ENCODE results near the gene ZSCAN29. TPM values are rescaled to one million over a fixed set of nuclear protein-coding genes. Genes with fewer than 3 reads are reported as not detected.
A peak's percentile ranks its signal among the peaks of the same experiment; 100 is the strongest.

The ZSCAN29 gene
- total RNA-seq, 3 donors from 2014 or later (not counting 1 experiment from before 2014, with no cell fraction given) = 26.5 to 38.3 (median 34.2) TPM

DNA sequence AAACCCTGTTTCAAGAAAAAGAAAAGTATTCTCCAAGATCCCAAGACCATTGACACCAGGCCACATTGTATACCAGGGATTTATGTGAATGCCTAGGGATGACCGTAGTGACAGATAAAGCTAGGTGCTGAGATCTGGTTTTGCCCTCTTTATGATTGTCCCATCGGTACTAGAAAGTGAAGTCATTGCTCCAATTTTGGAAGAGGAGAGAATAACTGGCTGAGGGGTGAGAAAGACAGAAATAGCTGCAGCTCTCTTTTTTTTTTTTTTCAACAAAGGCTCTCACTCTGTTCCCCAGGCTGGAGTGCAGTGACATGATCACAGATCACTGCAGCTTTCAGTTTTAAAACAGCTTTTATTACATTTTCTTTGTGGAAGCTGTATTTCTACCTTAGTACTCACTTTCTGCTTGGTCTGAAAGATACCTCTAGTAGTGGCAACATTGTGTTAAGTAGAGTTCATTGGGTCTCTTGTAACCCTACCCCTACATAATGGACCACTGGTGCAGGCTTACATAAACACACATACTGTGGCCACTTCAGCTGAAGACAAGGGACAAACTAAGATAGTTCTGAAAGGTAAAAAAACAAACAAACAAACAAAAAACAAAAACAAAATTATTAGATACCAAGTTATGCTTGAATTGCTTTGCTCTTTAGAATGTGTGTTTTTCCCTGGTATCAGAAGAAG lies 18.0 kb downstream of the ZSCAN29 start:
- Histone ChIP-seq H3K27me3 (ENCODE audit: control insufficient read depth, insufficient read depth, low read length) (no peaks in the 10 kb centered on the region), H3K27ac (ENCODE audit: low read length) (no peak overlapping the region), H3K36me3 (ENCODE audit: control insufficient read depth, insufficient read depth, low read length) (peaks cover 6% of the 10 kb centered on the region), H3K4me1 (ENCODE audit: control insufficient read depth, insufficient read depth, low read length) (no peaks in the 10 kb centered on the region), H3K9me3 (ENCODE audit: control insufficient read depth, insufficient read depth, low read length) (no peaks in the 10 kb centered on the region), H3K4me3 (ENCODE audit: low read length) (no peak overlapping the region)
- Mint-ChIP-seq H3K27ac (no peak overlapping the region), H3K36me3 (no peaks in the 10 kb centered on the region), H3K4me1 (no peaks in the 10 kb centered on the region), H3K9me3 (no peaks in the 10 kb centered on the region), H3K27me3 (ENCODE audit: low read depth in 2 of 2) (no peaks in the 10 kb centered on the region), H3K4me3 (no peak overlapping the region)
- intact Hi-C loops (cut with micrococcal nuclease) = no loop called here
- WGBS (ENCODE audit: insufficient coverage) = 86% methylated on average over 2 of the region's 2 CpGs
- DNase-seq (no peak), ATAC-seq (no peak)
- TF ChIP-seq, protein P1, sequence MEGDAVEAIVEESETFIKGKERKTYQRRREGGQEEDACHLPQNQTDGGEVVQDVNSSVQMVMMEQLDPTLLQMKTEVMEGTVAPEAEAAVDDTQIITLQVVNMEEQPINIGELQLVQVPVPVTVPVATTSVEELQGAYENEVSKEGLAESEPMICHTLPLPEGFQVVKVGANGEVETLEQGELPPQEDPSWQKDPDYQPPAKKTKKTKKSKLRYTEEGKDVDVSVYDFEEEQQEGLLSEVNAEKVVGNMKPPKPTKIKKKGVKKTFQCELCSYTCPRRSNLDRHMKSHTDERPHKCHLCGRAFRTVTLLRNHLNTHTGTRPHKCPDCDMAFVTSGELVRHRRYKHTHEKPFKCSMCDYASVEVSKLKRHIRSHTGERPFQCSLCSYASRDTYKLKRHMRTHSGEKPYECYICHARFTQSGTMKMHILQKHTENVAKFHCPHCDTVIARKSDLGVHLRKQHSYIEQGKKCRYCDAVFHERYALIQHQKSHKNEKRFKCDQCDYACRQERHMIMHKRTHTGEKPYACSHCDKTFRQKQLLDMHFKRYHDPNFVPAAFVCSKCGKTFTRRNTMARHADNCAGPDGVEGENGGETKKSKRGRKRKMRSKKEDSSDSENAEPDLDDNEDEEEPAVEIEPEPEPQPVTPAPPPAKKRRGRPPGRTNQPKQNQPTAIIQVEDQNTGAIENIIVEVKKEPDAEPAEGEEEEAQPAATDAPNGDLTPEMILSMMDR (IDR thresholded peaks at IDR 0.05) = no peak

DNA sequence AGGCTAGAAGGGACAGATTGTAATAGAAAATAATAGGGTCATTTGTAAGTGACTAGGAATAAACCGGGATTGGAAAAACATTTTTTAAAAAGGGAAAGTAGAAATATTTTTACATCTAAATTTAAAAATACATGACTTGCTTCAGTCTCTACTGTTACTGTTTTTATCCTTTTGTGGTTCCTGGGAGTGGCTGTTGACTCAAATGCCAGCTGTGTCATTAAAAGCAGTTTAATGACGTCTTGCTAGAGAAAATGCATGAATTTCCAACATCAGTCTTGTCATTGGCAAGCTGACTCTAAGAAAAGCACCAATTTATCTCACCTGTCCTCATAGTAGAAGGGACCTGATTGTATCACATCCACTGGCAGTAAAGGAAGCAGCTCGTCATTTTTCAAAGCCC lies 23.7 kb downstream of the ZSCAN29 start:
- TF ChIP-seq, protein P1 (IDR thresholded peaks at IDR 0.05) = no peak
- H3K9me3 Mint-ChIP-seq = no peaks in the 10 kb centered on the region
- H3K27ac Mint-ChIP-seq = no peak overlapping the region
- no peaks in the 10 kb centered on the region for H3K9me3 ChIP-seq (ENCODE audit: control insufficient read depth, insufficient read depth, low read length)
- H3K4me3 ChIP-seq (ENCODE audit: low read length) = no peak overlapping the region
- intact Hi-C loops (cut with micrococcal nuclease) = no loop called here
- no peaks in the 10 kb centered on the region for H3K27me3 Mint-ChIP-seq (ENCODE audit: low read depth in 2 of 2)
- no peak overlapping the region for H3K4me3 Mint-ChIP-seq
- H3K4me1 ChIP-seq (ENCODE audit: control insufficient read depth, insufficient read depth, low read length) = no peaks in the 10 kb centered on the region
- H3K4me1 Mint-ChIP-seq = no peaks in the 10 kb centered on the region
- peaks cover 6% of the 10 kb centered on the region for H3K36me3 ChIP-seq (ENCODE audit: control insufficient read depth, insufficient read depth, low read length)
- DNase-seq (no peak), ATAC-seq (no peak)
- H3K27ac ChIP-seq (ENCODE audit: low read length) = no peak overlapping the region
- H3K36me3 Mint-ChIP-seq = no peaks in the 10 kb centered on the region
- H3K27me3 ChIP-seq (ENCODE audit: control insufficient read depth, insufficient read depth, low read length) = no peaks in the 10 kb centered on the region
- 88% methylated on average over 2 of the region's 3 CpGs for WGBS (ENCODE audit: insufficient coverage)

DNA sequence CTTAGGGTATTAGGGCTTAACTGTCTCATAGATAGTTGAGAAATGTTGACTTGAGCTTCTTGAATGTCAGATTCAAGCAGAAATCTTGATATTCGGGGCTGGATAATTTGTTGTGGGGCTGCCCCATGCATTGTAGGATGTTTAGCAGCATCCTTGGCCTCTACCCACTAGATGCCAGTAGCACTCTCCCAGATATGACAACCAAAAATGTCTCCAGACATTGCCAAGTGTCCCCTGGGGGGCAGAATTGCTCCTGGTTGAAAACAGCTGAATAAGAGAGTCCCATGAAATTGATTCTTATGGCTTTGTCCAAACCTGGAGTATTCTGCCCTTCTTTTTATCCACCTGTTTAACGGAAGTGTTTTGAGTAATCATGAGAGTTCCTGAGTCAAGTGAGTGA lies 24.5 kb downstream of the ZSCAN29 start:
- TF ChIP-seq, protein P1 (IDR thresholded peaks at IDR 0.05) = no peak
- H3K4me1 Mint-ChIP-seq = no peaks in the 10 kb centered on the region
- Histone ChIP-seq H3K4me1 (ENCODE audit: control insufficient read depth, insufficient read depth, low read length) (no peaks in the 10 kb centered on the region), H3K4me3 (ENCODE audit: low read length) (no peak overlapping the region), H3K36me3 (ENCODE audit: control insufficient read depth, insufficient read depth, low read length) (peaks cover 4% of the 10 kb centered on the region), H3K27me3 (ENCODE audit: control insufficient read depth, insufficient read depth, low read length) (no peaks in the 10 kb centered on the region), H3K27ac (ENCODE audit: low read length) (no peak overlapping the region), H3K9me3 (ENCODE audit: control insufficient read depth, insufficient read depth, low read length) (no peaks in the 10 kb centered on the region)
- ATAC-seq = no peak
- no peaks in the 10 kb centered on the region for H3K9me3 Mint-ChIP-seq
- intact Hi-C loops (cut with micrococcal nuclease) = no loop called here
- H3K27ac Mint-ChIP-seq = no peak overlapping the region
- no peaks in the 10 kb centered on the region for H3K36me3 Mint-ChIP-seq
- 100% methylated on average over 2 of the region's 2 CpGs for WGBS (ENCODE audit: insufficient coverage)
- H3K27me3 Mint-ChIP-seq (ENCODE audit: low read depth in 2 of 2) = no peaks in the 10 kb centered on the region
- DNase-seq = peak in 1 of 2 donors; percentile 21
- no peak overlapping the region for H3K4me3 Mint-ChIP-seq

DNA sequence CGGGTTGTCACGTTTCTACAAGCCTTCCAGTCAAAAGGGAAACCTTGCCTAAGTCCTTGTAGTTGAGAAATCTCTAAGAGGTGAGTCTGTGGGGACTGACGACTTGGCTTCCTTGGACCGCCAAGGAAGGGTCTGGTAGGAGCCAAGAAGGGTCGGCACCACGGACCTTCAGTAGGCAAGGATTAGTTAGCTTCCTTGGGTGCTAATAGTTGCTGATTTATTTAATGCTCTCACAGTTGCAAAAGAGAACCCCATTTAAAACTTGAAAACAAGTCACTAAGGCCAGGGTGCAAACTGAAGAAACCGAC lies 40.1 kb downstream of the ZSCAN29 start:
- TF ChIP-seq, protein P1 (IDR thresholded peaks at IDR 0.05) = no peak
- 3% methylated on average over 7 of the region's 7 CpGs for WGBS (ENCODE audit: insufficient coverage)
- Mint-ChIP-seq H3K36me3 (no peaks in the 10 kb centered on the region), H3K9me3 (no peaks in the 10 kb centered on the region), H3K4me3 (peak overlapping the region; percentile 95), H3K27me3 (ENCODE audit: low read depth in 2 of 2) (no peaks in the 10 kb centered on the region), H3K4me1 (peaks cover 40 to 42% of the 10 kb centered on the region in 2 donors), H3K27ac (peak overlapping the region; percentile 98 to 99)
- Histone ChIP-seq H3K4me3 (ENCODE audit: low read length) (peak overlapping the region; percentile 92), H3K27me3 (ENCODE audit: control insufficient read depth, insufficient read depth, low read length) (no peaks in the 10 kb centered on the region), H3K4me1 (ENCODE audit: control insufficient read depth, insufficient read depth, low read length) (peaks cover 18% of the 10 kb centered on the region), H3K27ac (ENCODE audit: low read length) (peak overlapping the region; percentile 94), H3K36me3 (ENCODE audit: control insufficient read depth, insufficient read depth, low read length) (peaks cover 5% of the 10 kb centered on the region), H3K9me3 (ENCODE audit: control insufficient read depth, insufficient read depth, low read length) (no peaks in the 10 kb centered on the region)
- ATAC-seq (peak; percentile 3 to 16 (median 6)), DNase-seq (no peak)
- intact Hi-C loops (cut with micrococcal nuclease) = loop anchor here (1.0 kb wide), 1 partner anchor 40 kb away; no protein-coding TSS in a partner anchor
